ENCODE data around the gene PER3.

The PER3 gene

DNA sequence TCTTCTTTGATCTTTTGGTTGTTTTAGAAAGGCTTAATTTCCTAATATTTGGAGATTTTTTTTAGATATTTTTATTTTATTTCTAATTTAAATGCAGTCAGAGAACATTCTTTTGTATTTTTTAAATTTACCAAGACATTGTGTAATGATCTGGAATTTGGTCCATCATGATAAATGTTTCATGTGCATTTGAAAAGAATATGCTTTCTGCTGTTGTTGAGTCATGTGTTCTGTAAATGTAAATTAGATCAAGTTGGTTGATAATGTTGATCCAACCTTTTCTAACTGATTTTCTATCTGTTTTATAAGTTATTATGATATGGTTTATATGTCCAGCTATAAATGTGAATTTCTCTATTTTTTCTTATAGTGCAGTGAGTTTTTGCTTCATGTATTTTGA is 48.9 kb downstream of the PER3 start:
- DNase-seq (ENCODE audit: low read depth): no peak

DNA sequence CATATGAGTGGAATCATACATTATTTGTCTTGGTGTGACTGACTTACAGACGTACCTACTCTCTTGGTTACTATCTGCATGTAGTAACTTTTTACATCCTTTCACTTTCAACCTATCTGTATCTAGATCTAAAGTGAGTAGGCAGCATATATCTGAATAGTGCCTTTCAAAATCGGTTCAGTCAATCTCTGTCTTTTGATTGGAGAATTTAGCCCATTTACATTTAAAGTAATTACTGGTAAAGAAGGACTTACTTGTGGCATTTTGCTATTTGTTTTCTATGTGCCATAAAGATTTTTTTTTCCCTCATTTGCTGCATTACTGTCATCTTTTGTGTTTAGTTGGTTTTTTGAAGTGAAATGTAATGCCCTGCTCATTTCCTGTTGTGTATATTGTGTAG is 54.6 kb downstream of the PER3 start:
- no peak for DNase-seq (ENCODE audit: low read depth)

DNA sequence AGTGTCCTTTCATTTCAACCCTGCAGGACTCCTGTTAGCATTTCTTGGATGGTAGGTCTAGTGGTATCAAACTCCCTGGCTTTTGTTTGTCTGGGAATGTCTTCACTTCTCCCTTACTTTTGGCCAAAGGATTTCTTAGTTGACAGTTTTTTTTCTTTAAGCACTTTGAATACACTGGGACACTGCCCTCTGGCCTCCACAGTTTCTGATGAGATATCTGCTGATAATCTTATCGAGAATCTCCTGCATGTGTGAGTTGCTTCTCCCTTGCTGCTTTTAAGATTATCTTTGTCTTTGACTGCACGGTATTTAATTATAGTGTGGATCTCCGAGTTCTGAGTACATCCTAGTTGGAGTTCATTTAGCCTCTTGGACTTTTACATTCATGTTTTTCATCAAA is 55.4 kb downstream of the PER3 start:
- no peak for DNase-seq (ENCODE audit: low read depth)

DNA sequence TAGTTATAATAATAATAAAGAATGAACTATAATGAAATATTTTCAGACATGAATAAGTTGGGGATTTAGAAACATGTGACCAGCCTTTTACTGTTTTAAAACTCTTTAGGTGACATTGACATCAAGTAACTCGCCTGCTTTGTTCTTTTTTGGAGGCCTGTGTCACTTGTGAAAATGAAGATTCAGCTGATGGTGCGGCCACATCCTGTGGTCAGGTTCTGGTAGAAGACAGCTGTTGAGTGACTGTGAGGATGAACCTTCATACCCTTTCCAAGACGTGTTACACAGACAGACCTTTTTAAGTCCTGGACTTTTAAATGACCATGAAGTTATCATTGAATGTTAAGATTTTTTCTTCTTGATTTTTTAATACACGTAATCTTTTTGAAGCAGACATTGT is 58.4 kb downstream of the PER3 start:
- no peak for DNase-seq (ENCODE audit: low read depth)

DNA sequence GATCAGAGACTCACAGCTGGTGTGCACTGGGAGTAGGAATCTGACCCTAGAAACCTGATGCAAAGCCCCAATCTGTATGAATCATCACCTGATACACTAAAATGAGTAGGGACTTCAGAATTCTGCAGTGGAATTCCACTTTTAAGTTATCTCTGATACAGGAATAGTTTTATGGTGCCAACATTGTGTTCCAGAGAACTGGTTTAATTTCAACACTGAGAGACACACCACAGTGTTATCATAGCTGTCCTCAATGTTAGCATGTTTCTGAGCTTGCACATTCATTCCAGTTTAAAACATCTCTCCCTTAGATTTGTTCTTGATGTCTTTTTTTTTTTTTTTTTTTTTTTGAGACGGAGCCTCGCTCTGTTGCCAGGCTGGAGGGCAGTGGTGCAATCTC is 61.7 kb downstream of the PER3 start:
- peak; percentile 23 for DNase-seq (ENCODE audit: low read depth)

DNA sequence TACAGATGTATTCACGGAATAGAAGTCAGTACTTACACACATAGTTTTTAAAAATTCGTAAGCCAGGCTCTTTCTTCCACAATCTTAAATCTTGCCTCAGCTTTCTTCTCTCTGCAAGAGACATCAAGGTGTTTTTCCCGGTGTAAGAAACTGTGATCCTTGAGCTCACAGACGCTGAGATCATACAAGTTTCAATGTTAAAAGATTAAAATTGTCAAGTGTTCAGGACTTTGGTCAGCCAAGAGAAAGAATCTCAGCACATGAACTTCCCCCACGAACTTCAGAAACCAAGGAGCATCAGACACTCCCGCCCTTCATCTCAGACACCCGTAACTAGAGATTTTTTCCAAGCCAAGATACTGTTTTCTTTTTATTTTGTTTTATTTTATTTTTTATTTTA is 62.6 kb downstream of the PER3 start:
- DNase-seq (ENCODE audit: low read depth): no peak

DNA sequence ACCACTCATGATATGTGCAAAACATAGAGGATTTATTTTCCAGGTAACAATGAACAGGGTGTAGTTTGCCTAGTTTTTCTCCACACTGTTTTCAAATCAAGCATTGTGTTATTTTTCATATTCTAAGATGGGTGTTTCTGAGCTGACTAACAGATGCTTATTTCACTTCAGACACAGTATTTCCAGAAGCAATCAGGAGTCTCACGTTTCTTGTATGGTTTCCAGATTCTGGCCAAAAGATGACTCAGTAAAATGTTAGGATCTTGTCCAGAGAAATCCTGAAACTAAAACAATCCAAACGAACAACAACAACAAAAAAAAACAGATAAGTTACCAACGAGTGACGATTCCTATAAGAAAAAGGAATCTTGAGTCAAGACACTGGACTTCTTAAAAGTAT is 63.5 kb downstream of the PER3 start:
- DNase-seq (ENCODE audit: low read depth): peak; percentile 72

DNA sequence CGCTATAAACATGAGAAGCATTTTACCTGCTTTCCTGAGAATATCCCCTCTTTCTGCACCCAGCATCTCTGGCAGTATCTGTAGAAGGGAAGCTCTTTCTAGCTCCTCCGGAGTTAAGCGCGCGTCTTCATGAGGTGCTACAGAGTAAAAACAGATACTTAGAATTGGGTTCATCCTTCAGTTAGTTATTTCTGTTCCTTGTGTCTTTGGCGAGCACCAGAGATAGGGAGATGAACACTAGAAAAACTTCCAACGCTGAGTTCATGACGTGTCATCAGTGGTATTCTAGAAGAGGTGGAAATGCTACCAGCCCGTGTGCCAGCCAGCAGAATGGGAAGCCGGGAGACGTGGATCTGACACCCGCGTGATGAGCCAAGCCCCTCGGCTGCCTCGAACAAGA is 66.7 kb downstream of the PER3 start:
- no peak for DNase-seq (ENCODE audit: low read depth)

DNA sequence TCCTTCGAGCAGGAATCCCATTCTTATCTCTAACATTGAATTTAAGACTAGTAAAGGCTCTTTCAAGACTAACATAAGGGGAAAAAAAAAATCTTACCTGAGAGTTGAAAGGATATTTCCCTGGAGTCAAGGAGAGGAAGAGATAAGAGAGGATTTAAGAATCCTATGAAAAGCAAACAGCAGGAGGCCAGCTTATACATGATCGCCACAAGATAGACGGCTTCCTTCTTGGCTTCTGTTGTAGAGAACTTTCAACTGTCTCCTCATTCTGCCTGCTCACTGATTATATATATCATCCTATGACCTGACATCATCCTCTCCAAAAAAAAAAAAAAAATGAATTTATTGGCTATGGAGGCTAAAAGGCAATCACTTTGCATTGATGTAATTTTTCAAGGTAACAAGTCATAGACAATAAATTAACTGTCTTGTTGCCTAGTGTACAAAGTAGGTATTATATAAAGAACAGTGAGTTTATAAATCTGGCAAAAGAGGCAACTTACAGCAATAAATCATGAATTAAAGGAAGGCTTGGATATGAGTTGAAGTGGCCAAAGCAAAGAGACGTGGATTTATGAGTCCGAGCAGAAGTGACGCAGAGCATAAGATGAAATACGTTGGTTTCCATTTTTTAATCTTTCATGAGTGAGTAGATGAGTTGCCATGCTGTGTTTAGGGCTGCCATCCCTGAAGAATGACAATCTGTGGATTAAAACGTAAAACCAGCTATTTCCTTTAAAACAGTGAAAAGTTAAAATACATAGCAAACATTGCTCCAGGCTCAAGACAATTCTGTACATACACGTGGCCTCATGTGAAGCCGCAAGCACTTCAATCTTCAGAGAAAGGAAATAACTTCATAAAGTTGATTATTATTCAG is 69.0 kb downstream of the PER3 start, which contains the start of gene UTS2:
Gene UTS2 (minus strand): TSS at position 262 of the 880 bp plus-strand sequence. CDS start 62 bp downstream, at position 200.
- no peak for DNase-seq (ENCODE audit: low read depth)

DNA sequence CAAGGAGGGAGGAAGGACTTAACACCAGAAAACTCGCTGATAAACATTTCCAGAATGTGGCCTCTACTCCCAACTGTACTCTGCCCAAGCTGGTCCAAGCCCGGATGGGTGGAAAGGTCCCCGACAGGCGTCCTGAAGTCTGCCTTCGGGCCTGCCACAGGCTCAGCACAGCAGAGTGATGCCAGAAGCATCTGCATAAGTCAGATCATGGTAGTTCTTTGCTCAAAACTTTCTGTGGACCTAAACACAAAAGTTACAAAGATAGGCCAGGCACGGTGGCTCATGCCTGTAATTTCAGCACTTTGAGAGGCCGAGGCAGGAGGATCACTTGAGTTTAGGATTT is 69.6 kb downstream of the PER3 start:
- DNase-seq (ENCODE audit: low read depth): no peak

DNA sequence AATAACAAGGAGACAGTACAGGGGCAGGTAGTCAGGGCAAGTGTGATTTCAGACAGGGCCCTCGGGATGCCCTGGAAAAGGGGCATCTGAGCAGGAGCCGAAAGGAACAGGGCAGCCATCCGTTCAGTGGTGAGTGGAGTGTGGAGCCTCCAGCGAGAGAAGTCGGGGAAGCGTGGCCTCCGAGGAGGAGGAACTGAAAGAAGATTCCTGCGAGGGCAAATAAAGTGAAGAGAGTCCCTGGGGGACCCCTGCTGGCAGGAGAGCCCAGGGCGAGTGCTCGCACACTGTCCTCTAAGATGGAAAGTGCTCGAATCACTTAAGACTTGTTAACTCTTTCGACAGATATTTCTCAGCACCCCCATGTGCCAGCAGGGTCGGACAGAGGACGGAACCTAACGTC is 72.3 kb downstream of the PER3 start:
- no peak for DNase-seq (ENCODE audit: low read depth)

DNA sequence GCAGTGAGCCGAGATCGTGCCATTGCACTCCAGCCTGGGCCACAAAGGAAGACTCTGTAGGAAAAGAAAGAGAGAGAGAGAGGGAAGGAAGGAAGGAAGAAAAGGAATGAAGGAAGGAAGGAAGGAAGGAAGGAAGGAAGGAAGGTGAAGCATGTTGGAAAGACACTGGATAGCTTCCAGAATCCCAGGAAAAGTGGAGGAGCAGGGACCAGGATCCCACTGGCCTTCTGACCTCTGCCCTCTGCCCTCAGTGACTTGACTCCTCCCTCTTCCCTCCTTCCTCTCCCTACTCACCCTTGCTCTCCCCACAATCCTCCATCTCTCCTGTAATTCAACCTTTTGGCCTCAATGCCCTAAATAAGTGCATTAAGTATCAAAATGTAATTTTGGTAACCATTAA is 72.9 kb downstream of the PER3 start:
- DNase-seq (ENCODE audit: low read depth): no peak

DNA sequence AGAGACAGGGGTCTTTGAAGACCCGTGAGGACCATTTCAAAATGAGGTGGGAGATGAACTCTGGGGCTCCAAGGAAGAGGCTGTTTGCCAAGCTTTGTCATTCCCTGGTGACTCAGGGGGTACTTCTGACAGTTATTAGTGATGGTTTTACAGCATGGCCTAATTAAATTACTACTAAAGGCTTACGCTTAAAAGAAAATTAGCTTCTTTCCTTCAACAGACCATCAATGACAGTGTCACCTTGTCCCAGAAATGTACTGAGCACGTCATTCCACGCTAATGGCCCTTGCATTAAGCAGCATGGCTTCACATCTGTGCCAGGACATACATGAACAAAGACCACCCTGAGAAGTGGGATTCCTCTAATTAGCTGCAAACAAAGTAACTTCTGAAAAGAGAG is 73.9 kb downstream of the PER3 start:
- DNase-seq (ENCODE audit: low read depth): no peak

DNA sequence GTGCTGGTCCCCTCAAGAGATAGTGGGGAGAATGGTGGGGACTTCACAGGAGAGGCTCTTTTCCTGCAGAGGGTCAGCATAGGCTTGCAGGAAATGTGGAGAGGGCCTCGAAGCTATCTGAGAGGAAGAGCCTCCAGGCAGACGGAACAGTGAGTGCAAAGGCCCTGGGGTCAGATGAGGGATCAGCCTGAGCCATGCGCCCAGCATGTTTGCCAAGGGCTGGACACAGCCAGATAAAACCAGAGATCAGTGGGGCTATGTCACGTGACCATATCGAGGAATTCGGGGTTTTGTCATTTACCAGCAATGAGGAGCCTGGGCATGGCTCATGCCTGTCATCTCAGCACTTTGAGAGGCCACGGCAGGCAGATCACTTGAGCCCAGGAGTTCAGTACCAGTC is 75.3 kb downstream of the PER3 start:
- no peak for DNase-seq (ENCODE audit: low read depth)

DNA sequence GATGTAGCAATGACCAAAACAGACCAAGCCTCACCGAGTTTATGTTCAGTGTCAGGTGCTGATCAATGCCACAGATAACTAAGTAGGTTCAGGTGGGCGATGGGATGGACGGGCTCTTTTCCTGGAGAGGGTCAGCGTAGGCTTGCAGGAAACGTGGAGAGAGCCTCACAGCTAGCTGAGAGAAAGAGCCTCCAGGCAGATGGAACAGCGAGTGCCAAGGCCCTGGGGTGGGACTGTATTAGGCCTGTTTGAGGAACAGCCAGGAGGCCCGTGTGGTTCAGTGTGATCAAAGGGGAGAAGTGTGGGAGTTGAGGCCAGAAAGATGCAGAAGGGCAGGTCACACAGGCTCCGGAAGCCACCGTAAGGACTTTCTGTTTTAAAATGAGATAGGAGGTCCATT is 76.0 kb downstream of the PER3 start:
- no peak for DNase-seq (ENCODE audit: low read depth)

DNA sequence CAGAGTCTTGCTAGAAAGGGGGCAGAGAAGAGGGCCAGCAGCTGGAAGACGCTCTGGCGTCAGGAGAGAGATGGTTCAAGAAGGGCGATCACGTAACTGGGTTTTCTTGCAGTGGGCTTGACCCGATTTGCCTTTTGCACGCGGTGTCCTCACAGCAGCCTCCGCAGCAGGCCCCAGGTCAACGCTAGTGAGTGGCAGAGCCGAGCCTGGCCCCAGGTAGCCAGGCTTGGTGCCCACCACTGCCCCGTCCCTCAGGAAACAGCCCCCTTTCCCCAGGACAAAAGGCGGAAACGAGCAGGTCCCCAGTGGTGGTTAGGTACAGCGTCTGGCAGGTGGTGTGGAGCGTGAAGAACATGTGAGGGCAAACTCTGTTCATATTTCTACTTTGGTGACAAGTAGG is 77.4 kb downstream of the PER3 start:
- no peak for DNase-seq (ENCODE audit: low read depth)

DNA sequence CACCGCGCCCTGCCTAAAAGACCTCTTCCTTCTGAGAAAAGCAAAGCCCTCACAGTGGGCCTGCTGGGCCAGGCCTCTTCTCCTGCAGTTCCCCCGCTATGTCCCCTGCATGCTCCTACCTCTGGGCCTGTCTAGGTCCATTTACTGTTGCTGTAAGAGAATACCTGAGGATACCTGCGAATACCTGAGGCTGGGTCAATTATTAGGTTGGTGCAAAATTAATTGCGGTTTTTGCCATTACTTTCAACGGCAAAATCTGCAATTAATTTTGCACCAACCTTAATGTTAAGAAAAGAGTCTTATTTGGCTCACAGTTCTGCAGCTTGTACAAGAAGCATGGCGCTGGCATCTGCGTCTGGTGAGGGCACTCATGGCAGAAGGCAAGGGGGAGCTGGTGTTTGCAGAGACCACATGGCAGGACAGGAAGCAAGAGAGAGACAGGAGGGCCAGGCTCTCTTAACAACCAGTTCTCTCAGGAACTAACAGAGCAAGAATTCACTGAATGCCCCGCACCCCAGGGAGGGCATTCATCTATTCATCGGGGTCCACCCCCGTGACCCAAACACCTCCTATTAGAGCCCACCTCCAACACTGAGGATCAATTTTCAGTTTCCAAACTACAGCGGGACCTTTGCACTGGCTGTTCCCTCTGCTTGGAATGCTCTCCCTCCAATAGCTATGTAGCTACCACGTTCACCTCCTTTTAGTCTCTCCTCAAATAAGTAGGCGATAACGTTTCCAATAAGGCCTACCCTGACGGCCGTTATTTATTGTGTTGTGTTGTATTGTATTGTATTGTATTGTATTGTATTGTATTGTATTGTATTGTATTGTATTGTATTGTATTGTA is 78.3 kb downstream of the PER3 start:
- DNase-seq (ENCODE audit: low read depth): no peak

DNA sequence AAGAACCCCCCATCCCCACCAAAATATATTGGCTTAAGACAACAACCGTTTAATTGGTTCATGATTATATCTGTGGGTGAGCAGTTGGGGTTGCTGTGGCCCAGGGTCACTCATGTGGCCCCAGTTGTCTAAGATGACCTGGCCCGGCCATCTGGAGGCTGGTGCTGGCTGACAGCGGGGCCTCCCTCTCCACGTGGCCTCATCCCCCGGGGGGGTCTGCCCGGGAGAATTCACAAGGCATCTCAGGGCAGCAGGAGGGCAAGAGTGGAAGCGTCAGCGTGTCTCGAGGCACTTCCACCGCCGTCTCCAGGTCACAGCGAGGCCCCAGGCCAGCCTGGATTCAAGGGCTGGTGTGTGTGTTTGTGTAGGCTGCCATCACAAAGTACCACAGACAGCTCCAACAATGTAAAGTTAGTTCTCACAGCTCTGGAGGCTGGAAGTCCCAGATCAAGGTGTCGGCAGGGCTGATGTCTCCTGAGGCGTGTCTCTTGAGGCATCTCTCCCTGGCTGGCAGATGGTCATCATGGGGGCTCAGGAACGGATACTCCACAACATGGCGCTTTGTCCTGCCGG is 79.8 kb downstream of the PER3 start:
- DNase-seq (ENCODE audit: low read depth): no peak

DNA sequence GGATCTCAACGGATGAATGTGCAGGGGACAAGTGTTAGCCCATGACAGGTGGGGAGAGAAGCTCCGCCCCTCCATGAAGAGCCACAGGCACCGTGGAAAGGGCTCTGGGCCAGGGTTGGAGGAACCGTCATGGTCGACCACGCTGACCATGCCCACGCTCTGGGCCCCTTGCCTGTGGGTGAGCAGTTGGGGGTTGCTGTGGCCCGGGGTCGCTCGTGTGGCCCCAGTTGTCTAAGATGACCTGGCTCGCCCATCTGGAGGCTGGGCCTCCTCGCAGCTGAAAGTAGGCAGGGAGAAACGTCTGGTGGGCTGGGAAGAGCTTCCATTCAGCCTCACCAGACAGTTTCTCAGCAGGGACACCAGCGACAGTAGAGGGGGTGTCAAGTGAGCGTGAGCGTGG is 81.9 kb downstream of the PER3 start:
- no peak for DNase-seq (ENCODE audit: low read depth)

DNA sequence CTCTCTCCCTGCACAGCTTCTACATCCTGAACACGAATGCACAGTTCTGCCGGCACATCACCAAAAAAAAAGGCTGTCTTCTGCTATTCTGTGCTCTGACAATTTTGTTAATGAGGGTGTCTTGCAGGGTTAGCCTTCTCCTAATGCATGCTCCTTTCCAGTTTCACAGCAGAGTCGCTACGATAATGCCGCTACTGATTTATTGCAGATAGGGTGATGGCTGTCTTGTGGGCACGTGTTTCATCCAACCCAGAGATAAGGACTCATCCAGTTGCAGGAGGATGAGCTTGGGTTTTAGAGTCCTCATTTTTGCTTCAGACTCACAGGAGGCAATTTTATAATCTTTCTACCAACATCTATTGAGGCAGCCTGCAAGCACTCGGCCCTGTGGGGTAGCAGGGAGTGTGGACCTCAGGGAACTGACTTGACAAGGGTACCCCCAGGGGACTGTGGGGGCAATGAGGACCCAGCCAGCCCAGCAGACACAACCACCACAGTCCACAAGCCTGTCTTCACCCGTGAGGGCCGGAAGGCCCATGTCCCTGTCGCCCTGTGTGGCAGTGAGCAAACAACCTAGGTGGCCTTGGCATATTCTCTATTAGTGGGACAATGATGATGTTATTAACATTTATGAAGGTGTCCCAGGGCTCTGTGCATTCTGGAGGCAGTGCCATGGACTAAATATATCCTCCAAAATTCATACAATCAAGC is 84.1 kb downstream of the PER3 start:
- DNase-seq (ENCODE audit: low read depth): no peak

DNA sequence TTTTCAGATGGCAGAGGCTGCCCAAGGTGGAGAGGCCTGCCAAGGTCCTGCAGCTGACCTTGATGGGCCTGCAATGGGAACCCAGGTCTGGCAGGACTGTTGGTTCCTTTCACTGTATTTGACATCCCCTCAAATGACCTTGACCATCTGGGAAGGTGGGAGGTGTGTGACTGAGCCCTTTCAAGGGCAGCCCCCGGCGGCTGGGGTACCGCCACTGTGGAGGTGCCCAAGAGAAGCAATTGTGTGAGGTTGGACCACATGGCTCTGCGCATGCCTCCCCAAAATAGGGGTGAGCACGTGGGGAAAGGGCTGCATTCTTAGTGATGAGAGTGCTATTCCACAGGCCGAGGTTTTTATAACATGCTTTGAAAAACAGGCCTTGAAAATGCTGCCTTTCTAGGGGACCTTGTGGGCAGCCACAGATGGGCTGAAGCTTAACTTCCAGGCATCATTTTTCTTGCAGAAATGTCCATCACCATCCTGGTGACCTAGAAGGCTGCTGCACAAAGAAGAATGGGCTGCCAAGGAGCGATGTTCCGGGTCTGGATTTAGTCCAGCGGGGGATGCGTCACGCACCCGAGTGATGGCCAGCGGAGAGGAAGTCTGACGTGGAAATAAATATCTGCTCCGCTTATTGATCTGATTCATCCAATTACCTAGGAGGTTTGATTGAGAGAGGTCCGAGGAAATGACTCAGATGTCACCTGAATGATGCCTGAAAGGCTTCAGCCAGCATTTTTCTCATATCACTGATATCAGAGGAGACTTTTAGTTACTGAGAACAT is 85.2 kb downstream of the PER3 start:
- DNase-seq (ENCODE audit: low read depth): no peak

DNA sequence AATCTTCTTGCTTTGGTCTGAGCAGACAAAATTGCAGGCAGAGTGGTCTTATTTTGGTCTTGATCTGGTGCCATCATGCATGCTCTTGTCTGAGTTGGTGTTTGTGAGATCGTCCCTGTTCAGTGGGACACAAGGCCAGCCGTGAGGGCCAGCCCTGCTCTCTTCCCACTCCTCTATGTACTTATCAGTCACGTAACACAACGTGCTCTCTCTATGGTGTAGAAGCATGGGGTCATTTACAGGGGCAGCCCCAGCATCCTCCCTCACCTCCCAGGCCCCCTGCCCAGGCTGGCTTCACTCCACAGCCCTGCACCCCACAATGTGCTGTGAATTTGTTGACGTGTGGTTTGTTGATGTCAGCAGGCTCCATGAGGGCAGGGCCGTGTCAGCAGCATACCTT is 87.0 kb downstream of the PER3 start:
- no peak for DNase-seq (ENCODE audit: low read depth)
